Stimulated activated CD4-positive, alpha-beta T cell treated with anti-CD3 and anti-CD28 coated beads, Interleukin-2, amount 100 ng/mL, for 4 hours (primary cell): Measurements from ENCODE around the gene ALDH1L2.
"Not testable (repeated sequence)": the region's sequence is repeated elsewhere in the genome, so short reads cannot be mapped to it uniquely, and the experiment has no call there.

Experiments
- DNase-seq: peaks from one replicate; pipeline ENCODE4 v3.0.0-alpha.2; 2020; ENCODE audit warnings: low read depth

The ALDH1L2 gene

DNA sequence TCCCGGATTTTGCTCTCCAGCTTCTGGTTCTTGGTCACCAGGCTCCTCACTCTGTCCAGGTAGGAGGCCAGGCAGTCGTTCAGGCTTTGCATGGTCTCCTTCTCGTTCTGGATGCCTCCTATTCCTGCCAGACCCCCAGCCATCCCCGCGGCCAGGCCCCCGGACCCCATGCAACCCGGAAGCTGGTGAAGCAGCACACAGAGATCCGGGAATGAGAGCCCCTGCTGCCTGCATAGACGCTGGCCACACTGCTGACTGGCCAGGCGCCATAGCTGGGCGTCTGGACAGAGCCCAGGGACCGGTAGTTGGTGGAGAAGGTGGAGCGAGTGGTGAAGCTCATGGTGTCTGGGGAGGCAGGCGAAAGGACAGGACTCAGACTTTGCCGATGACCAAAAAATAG is 106.6 kb downstream of the ALDH1L2 start:
- DNase-seq: not testable (repeated sequence)

DNA sequence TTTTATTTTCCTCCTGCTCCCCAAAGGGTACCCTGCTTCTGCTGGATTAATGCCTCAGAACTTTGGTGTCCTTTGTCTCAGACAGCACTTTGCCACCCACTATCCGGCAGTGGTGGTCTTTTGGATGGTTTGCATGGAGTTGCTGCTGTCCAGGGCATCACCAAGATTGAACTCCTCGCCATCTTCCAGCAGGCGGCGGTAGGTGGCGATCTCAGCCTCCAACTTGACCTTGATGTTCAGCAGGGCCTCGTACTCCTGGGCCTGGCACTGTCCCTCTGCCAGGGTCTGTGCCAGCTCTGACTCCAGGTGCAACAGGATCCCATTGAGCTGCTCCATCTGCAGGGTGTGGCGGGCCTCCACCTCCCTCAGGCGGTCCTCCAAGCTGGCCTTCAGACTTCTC is 107.6 kb downstream of the ALDH1L2 start:
- DNase-seq: no peak

DNA sequence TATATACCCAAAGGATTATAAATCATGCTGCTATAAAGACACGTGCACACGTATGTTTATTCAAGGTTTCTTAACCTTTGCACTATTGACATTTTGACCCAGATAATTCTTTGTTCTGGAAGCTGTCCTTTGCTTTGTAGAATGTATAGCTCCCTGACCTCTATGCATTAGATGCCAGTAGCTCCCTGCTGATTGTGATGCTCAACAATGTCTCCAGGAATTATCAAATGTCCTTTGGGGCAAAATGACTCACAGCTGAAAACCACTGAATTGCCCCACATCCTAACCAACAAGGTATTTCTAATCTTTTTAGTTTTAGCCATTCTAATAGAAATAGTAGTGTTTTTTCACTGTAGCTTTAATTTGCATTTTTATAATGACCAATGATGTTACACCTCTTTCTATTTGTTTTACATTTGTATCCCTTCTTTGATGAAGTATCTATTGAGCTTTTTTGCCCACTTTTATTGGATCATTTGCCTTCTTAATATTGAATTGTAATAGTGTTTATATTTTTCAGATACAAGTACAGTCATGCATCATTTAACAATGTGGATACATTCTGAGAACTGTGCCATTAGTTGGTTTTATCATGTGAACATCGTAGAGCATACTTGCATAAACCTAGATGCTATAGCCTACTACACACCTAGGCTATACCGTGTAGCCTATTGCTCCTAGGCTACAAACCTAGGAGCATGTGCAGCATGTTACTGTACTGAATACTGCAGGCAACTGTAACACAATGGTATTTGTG is 108.5 kb downstream of the ALDH1L2 start:
- DNase-seq: no peak

DNA sequence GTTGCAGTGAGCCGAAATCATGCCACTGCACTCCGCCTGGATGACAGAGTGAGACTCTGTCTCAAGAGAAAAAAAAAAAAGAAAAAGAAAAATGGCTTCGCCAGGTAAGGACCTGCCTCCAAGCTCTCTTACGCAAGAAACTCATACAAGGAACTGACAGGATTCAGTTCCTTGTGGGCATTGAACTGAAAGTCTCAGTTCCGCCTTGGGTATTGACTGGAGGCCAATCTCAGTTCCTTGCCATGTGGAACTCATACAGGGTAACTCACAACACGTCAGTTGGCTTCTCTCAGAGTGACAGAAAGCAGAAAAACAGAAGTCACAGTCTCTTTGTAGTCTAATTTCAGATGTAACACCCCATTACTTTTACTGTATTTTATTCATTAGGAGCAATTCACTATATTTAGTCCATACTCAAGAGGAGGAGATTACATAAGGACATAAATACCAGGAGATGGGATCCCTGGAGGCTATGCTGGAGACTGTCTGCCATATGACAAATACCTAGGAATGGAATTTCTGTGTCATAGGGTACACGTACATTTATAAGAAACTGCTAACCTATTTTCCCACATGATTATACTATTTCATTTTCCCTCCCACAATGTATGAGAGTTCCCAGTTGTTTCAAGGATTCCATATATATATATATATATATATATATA is 109.5 kb downstream of the ALDH1L2 start:
- DNase-seq: no peak

DNA sequence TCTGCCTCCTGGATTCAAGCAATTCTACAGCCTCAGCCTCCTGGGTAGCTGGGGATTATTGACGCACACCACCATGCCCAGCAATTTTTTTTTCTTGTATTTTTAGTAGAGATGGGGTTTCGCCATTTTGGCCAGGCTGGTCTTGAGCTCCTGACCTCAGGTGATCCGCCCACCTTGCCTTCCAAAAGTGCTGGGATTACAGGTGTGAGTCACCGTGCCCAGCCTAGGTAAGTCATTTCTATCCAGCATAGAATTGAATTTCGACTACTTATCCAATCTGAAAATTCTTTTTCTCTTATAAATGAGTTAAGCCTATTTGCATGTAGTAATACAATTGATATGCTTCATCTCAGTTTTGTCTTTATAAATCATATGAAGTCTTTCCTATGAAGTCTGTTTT is 111.0 kb downstream of the ALDH1L2 start:
- no peak for DNase-seq

DNA sequence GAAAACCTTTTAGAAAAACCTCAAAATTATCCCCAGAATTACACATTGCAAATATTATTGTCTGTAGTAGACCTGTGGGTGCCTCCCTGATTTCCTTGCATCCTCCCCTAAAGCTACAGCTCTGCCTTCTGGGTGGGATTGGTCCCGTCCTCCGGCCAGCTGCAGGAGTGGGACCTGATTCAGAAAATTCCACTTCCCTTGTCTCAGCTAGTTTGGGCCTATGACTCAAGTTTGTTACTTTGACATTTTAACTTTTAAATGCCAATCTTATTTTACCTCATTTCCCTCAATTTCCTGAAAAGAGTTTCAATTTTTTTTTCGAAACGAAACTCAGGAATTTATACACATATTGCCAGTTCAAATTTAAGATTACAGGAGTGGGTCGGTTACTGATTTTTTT is 113.0 kb downstream of the ALDH1L2 start:
- no peak for DNase-seq
